Epithelial cell of prostate (primary cell): ENCODE data around the gene FKBP2.
"Not testable (repeated sequence)": the region's sequence is repeated elsewhere in the genome, so short reads cannot be mapped to it uniquely, and the experiment has no call there.

Experiments used
- DNase-seq: peaks from one replicate; pipeline ENCODE4 v3.0.0-alpha.2; 2011; ENCODE audit warnings: low read depth, low spot score
- H3K27ac ChIP-seq: fragments of 450-650 bp; 2 replicates; pipeline ENCODE4 v1.5.1; 2017; ENCODE audit warnings: mild to moderate bottlenecking

Gene FKBP2

GRCh38 chr11:64232182-64232966, 8.5 kb upstream of the FKBP2 start:
- H3K27ac ChIP-seq, result no peak overlapping the region
- no peak for DNase-seq

GRCh38 chr11:64232967-64233315, 8.0 kb upstream of the FKBP2 start:
- no peak overlapping the region for H3K27ac ChIP-seq

GRCh38 chr11:64233913-64234586, 6.8 kb upstream of the FKBP2 start, which contains the start of gene VEGFB:
TSS of gene VEGFB (plus strand) at chr11:64234584. CDS start at chr11:64234834, 250 bp downstream.
- peak within 1 kb of the TSS; percentile 12 for H3K27ac ChIP-seq
- no peak for DNase-seq

More at GRCh38 chr11:64232967-64233315, 8.0 kb upstream of the FKBP2 start:
- no peak for DNase-seq

DNA sequence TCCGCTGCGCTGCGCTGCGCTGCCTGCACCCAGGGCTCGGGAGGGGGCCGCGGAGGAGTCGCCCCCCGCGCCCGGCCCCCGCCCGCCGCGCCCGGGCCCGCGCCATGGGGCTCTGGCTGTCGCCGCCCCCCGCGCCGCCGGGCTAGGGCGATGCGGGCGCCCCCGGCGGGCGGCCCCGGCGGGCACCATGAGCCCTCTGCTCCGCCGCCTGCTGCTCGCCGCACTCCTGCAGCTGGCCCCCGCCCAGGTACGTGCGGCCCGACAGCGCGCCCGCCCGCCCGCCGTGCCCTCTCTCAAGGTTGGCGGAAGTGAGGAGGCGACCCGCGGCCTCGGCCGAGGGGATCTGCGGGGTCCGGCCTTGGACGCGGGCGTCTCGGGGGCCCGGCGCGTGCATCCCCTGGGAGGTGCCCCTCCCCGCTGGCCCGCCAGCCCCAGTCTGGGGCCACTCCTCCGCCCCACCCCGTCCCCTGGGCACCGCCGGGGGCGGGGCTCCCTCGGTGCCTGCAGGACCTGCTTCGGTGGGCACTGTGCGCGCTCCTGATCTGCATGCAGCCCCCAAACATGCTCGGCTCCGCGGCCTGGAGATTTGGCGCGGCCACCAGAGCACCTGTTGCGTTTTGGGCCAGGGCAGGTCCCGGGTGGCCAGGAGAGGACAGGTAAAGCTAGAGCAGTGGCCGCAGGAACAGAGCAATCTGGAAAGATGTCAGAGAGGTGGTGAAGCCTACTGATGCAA, 6.1 kb upstream of the FKBP2 start:
- peak overlapping the region; percentile 12 for H3K27ac ChIP-seq
- no peak for DNase-seq

- H3K27ac ChIP-seq, result no peak overlapping the region
- no peak for DNase-seq
These were observed 5.3 kb upstream of the FKBP2 start for GRCh38 chr11:64235437-64236161.

DNA sequence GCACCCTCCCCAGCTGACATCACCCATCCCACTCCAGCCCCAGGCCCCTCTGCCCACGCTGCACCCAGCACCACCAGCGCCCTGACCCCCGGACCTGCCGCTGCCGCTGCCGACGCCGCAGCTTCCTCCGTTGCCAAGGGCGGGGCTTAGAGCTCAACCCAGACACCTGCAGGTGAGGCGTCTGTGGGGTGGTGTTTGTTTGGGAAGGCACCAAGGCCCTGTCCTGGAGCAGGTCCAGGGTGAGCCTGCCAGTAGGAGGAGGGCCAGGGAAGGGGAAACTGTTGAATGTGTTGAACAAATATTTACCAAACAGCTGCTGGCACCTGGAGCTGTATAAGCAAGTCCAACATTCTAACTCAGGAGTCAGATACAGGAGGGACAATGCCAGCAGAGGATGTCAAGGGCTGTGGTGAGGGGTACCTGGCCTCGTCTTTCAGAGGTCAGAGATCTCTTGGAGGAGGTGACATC, 3.4 kb upstream of the FKBP2 start:
- no peak for DNase-seq
- peak overlapping the region; percentile 99 for H3K27ac ChIP-seq

- H3K27ac ChIP-seq, result peak overlapping the region; percentile 99
- no peak for DNase-seq
These were observed 2.8 kb upstream of the FKBP2 start for GRCh38 chr11:64238076-64238475.

- DNase-seq, result no peak
- H3K27ac ChIP-seq, result peak overlapping the region; percentile 99
These were observed 1.9 kb upstream of the FKBP2 start for GRCh38 chr11:64238999-64239398.

GRCh38 chr11:64239662-64240434, 1.0 kb upstream of the FKBP2 start:
- no peak for DNase-seq
- peak overlapping the region; percentile 99 for H3K27ac ChIP-seq

GRCh38 chr11:64241241-64241490, 271 bp downstream of the FKBP2 start:
- H3K27ac ChIP-seq, result peak overlapping the region; percentile 99
- DNase-seq, result peak; percentile 93

GRCh38 chr11:64241491-64242374, 838 bp downstream of the FKBP2 start:
- H3K27ac ChIP-seq, result peak overlapping the region; percentile 99
- DNase-seq, result no peak

DNA sequence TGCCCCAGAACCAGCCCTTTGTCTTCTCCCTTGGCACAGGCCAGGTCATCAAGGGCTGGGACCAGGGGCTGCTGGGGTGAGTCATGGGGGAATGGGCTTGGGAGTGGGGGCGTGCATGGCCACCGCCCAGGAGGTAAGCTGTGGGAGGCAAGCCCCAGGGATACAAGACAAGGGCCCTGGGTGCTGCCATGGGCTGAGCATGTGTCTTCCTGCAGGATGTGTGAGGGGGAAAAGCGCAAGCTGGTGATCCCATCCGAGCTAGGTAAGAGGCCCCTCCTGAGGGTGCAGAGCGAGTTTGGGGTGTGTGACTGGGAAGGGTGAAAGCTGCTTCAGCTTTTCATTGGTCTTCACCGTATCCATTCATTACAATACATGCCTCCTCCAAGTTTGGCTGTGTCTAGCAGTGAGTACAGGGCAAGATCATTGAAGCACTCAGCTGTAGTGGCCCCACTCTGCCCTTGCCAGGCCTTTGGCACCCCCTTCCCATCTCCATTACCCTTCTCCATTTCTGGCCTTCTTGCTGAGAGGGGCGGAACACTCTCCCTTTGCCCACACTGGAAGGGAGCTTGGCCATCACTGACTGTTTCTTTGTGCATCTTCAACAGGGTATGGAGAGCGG, 2.5 kb downstream of the FKBP2 start:
- peak overlapping the region; percentile 99 for H3K27ac ChIP-seq
- no peak for DNase-seq

DNA sequence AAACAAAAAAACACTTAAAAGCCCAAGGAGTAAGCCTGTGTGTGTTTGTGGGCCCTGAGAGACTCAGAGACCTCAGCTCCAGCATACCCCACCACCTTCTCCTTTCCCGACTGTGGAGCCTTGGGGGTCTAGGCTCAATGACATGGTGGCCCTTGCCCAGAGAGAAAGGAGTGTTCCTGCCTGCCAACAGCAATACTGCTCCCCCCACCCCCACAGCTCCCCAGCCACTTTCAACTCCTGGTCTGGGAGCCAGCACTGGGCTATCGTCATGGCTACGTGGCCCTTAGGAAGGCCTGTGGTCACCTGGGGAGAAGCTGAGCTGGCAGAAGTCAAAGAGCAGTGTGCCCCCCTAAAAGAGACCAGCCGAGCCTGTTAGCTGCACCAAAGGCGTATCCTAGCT, 3.2 kb downstream of the FKBP2 start:
- H3K27ac ChIP-seq, result peak overlapping the region; percentile 99
- DNase-seq, result no peak

DNA sequence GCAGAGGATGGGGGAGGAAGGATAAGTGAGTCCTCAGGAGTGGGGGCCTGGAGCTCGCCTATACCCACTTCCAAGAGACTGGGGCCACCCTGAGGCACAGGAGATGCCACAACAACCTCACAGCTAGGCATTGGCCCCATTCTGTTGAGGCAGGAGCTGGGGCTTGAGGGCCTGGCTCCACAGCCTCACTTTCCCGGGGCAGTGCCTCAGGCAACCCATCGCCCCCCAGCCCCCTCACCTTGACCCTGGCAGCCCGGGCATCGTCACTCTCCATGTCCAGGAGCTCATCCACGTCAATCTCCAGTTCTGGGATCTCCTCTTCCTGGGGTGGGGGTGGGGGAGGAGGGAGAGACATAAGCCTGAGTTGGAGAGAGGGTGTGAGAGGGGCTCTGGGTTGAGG, 4.1 kb downstream of the FKBP2 start:
- DNase-seq, result no peak
- peak overlapping the region; percentile 99 for H3K27ac ChIP-seq

DNA sequence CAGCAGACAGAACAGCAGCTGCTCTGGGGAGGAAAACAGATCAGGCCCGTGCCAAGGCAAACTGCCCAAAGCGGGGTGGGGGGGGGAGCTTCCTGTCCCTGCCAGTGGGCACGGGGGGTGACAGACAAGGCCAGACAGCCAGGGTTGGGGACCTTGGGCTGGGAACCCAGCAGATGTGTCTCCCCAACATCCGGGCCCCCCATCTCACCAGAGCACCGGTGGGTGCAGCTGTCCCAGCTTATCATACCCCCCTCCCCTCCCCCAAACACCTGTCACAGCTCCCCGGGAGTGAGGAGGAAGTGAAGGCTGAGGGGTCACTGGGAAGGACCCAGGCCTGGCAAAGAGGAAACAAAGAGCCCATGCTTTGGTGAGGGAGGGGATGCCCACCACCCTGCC, 4.5 kb downstream of the FKBP2 start:
- H3K27ac ChIP-seq, result peak overlapping the region; percentile 99
- no peak for DNase-seq

- peak overlapping the region; percentile 99 for H3K27ac ChIP-seq
- peak; percentile 95 for DNase-seq
These were observed 5.1 kb downstream of the FKBP2 start for GRCh38 chr11:64245797-64246620.

DNA sequence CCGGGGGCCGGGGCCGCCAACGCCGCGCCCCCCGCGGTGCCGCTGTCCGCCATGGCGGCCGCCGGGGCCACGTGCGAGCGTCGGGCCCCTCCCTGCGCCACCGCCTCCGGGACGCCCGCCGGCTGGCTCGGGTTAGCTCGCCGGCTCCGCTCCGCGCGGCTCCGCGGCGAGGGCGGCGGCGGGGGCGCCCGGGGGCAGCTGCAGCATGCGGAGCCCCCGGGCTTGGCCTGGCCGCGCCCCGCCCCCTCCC, 5.7 kb downstream of the FKBP2 start:
- peak overlapping the region; percentile 99 for H3K27ac ChIP-seq
- not testable (repeated sequence) for DNase-seq
